PC-9 (cell line): ENCODE data around the gene RAF1.

Experiments used
- EZH2 ChIP-seq: fragments of 200-600 bp; sonication (generic); IDR thresholded peaks from 2 replicates; pipeline ENCODE4 v1.8.0; 2017; ENCODE audit warnings: antibody characterized with exemption, low read depth
- TF ChIP-seq, protein P1 (sequence below): fragments of 200-600 bp; sonication (generic); conservative IDR thresholded peaks from 2 replicates; pipeline ENCODE4 v1.6.1; 2017; ENCODE audit warnings: mixed run types, antibody characterized with exemption, mild to moderate bottlenecking, moderate library complexity

DNA sequence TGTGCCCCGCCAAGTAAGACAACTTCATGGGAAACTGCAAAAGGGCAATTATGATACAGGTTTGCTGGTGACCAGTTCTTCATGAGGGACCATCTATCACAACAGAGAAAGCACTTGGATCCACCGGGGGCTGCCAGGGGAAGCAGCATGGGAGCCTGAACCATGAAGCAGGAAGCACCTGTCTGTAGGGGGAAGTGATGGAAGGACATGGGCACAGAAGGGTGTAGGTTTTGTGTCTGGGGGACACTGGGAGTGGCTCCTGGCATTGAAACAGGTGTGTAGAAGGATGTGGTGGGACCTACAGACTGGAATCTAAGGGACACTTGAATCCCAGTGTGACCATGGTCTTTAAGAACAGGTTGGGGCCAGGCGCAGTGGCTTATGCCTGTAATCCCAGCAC is 84.5 kb downstream of the RAF1 start:
- TF ChIP-seq, protein P1, sequence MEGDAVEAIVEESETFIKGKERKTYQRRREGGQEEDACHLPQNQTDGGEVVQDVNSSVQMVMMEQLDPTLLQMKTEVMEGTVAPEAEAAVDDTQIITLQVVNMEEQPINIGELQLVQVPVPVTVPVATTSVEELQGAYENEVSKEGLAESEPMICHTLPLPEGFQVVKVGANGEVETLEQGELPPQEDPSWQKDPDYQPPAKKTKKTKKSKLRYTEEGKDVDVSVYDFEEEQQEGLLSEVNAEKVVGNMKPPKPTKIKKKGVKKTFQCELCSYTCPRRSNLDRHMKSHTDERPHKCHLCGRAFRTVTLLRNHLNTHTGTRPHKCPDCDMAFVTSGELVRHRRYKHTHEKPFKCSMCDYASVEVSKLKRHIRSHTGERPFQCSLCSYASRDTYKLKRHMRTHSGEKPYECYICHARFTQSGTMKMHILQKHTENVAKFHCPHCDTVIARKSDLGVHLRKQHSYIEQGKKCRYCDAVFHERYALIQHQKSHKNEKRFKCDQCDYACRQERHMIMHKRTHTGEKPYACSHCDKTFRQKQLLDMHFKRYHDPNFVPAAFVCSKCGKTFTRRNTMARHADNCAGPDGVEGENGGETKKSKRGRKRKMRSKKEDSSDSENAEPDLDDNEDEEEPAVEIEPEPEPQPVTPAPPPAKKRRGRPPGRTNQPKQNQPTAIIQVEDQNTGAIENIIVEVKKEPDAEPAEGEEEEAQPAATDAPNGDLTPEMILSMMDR: no peak
- no peak for TF ChIP-seq EZH2
